Epithelial cell of esophagus (primary cell): ENCODE measurements around the gene ABLIM1.
A peak's percentile ranks its signal among the peaks of the same experiment; 100 is the strongest.

ENCODE experiments used
- DNase-seq: peaks from one replicate; pipeline ENCODE4 v3.0.0; 2010; ENCODE audit warnings: low read depth
- H3K4me3 ChIP-seq: 2 replicates; pipeline ENCODE4 v1.5.1; 2011; ENCODE audit warnings: mild to moderate bottlenecking, low read length, control low read depth
- TF ChIP-seq, protein P1 (sequence below): IDR thresholded peaks from 2 replicates; pipeline ENCODE4 v1.5.1; 2011; ENCODE audit warnings: low read depth, mild to moderate bottlenecking, low read length, control low read depth, inconsistent platforms; ENCODE audit not compliant: insufficient read depth; ENCODE audit errors: missing control alignments

The ABLIM1 gene

DNA sequence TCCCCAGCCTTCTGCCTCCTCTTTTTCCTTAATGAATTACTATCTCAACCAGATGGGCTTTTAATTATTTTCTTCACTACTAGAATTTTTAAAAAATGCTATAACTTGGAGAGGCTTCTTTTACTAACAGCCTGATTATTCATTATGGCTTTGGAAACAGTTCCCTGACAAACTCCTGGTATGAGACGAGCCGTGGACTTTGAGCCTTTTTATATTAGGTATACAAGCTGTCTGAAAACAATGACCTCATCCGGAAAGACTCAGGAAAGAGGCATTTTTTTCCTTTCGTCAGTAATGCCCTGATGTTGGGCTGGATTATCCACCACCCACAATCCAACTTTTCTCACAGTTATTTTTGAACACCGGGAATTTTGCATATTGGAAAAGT, 26.7 kb upstream of the ABLIM1 start:
- peak; percentile 81 for DNase-seq
- TF ChIP-seq, protein P1, sequence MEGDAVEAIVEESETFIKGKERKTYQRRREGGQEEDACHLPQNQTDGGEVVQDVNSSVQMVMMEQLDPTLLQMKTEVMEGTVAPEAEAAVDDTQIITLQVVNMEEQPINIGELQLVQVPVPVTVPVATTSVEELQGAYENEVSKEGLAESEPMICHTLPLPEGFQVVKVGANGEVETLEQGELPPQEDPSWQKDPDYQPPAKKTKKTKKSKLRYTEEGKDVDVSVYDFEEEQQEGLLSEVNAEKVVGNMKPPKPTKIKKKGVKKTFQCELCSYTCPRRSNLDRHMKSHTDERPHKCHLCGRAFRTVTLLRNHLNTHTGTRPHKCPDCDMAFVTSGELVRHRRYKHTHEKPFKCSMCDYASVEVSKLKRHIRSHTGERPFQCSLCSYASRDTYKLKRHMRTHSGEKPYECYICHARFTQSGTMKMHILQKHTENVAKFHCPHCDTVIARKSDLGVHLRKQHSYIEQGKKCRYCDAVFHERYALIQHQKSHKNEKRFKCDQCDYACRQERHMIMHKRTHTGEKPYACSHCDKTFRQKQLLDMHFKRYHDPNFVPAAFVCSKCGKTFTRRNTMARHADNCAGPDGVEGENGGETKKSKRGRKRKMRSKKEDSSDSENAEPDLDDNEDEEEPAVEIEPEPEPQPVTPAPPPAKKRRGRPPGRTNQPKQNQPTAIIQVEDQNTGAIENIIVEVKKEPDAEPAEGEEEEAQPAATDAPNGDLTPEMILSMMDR = no peak
- H3K4me3 ChIP-seq = no peak overlapping the region

DNA sequence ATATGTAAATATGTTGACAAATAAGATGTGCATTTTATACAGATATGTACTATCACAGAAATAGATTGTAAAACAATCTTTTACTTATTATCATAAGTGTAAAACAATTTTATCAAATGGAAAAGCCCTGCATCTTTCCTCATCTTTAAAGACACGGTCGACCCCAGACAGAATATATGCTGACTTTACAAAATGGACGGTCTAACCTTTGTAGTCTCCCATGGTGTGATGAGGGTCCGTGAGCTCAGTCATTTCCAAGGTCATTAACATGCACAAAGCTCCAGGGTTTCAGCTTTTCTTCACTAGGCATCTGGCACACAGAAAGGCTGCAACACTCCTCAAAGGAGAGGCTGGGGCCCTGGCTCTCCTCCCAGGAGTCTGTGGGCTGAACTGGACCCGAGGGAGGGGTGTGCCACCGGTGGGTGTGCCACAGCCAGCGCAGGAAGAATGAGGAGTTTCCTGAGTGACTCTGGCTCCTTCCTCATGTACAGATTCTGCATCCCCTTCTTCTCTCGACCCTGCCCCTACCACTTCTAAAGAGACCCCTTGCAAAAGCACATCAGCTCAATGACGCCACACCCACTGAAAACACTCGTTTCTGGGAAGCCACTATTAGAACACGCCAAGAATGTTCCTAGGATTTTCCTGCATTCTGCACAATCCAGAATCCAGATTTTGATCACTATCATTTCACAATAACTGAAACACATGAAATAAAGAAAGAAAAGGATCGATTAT, 26.2 kb upstream of the ABLIM1 start:
- TF ChIP-seq, protein P1 = no peak
- peak; percentile 64 for DNase-seq
- peak overlapping the region; percentile 2 for H3K4me3 ChIP-seq

DNA sequence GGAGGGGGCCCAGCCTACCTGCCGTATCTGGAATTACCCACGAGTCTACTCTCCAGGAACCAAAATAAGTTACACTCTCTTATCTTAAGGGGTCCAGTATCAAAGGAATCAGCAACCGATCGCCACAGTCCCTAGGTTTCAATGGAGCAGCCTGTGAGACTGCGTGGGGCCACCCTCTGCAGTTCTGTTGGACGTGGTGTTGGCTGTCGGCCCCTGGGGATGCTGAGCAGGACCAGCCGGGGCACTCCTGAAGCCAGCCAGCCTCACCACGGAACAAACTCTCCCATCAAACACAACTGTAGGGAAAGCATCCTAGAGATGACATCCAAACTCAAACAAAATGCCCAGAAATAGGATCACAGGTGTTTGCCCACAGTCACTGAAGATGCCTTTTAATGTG, 25.5 kb upstream of the ABLIM1 start:
- DNase-seq = no peak
- peak overlapping the region; percentile 6 for H3K4me3 ChIP-seq
- TF ChIP-seq, protein P1 = no peak

DNA sequence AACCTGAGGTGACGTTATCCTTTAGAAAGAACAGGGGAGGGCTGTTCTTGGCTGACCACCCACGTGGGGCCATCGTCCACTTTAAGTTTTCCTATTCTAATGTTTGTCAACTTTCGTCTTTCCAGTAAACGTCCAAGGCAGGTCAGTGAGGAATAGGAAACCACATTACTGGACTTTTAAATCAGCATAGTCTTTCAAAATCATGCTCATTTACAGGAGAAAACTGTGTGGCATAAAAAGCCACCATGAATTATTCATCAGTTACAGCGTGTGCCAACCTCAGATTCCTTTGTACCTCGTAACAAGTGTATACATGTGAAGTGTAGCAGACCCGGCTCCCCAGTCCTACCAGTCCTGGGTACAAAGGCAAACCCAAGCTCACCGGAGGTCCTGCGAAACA, 25.1 kb upstream of the ABLIM1 start:
- peak overlapping the region; percentile 6 for H3K4me3 ChIP-seq
- TF ChIP-seq, protein P1 = no peak
- peak; percentile 87 for DNase-seq

DNA sequence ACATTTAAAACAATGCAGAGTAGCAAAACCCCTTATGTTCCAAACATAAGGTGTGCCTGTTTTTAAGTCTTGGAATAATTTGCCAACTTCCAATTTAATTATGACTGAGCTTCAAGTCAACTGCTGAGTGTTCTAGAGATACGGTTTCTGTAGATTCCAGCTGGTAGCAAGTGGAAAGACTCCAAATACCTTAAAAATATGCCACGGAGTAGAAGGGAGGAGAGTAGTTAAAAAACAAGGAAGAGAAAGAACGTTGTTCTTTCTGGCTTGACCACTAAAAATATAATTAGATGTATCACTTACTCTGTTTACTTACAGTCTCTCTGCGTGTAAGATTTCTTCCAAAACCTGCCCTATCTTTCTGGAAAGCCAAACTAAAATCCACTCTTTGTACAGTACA, 24.5 kb upstream of the ABLIM1 start:
- TF ChIP-seq, protein P1 = no peak
- H3K4me3 ChIP-seq = no peak overlapping the region
- no peak for DNase-seq

DNA sequence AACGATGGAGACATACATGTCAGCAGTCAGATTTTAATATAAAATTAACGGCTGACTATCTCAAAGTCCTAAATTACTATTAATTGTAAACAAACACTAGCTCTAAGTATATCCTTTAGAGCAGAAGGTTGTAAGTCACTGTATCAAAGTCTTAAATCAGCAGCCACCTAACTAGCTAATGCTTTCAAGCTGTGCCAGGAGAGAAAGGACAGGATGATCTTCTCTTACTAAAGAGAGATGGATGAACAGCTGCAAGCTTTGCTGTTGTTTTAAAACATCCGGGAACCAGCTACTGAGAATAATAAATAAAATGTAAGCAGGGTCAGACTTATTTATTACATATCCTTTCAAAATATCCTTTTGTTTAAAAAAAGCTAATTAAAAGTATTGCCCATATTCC, 24.0 kb upstream of the ABLIM1 start:
- no peak for DNase-seq
- TF ChIP-seq, protein P1 = no peak
- H3K4me3 ChIP-seq = no peak overlapping the region

DNA sequence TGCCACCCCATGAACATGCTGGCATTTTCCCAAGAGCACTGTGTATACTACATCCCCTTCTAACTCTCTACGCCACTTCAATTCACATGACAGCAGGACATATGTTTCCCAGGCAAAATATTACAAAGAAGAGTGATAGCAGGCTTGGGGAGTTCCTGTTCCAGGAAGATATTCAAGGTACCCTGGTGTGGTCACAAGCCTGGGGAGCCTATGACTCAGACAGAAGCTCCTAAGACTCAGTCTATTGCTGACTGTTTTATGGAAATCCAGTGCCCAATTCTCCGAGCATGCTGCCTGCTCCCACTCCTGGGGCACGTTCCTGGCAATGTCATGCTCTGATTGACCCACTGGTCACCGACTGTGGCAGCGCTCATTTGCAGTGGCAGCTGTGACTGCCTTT, 23.5 kb upstream of the ABLIM1 start:
- DNase-seq = peak; percentile 78
- H3K4me3 ChIP-seq = no peak overlapping the region
- TF ChIP-seq, protein P1 = no peak
